WTC11 (cell line): ENCODE data around the gene CCDC124. TPM values are rescaled to one million over a fixed set of nuclear protein-coding genes. Genes with fewer than 3 reads are reported as not detected.
"Not testable (repeated sequence)": the region's sequence is repeated elsewhere in the genome, so short reads cannot be mapped to it uniquely, and the experiment has no call there.

Experiments
- ATAC-seq: fragments of 200-7000 bp; cut with Tn5 transposase; 2 replicates; pipeline ENCODE4 v1.10.0; 2021; ENCODE audit warnings: mild to moderate bottlenecking, moderate library complexity
- CTCF ChIA-PET: fragments of 300-600 bp; sonication (Branson Sonifier 250); formaldehyde crosslinking; loops from one replicate; lab custom pipeline; 2021; ENCODE audit warnings: antibody characterized with exemption; lab: Charles Lee
- POLR2A ChIA-PET: fragments of 350-600 bp; sonication (Branson Sonifier 250); formaldehyde crosslinking; loops from one replicate; lab custom pipeline; 2021; ENCODE audit warnings: antibody characterized with exemption; lab: Charles Lee
- DNase-seq: peaks from one replicate; pipeline ENCODE4 v3.0.0; 2021; ENCODE audit warnings: low spot score
- H3K27ac Mint-ChIP-seq: 2 replicates; pipeline ENCODE4 v1.8.0; 2021; ENCODE audit warnings: mixed read lengths
- H3K27me3 Mint-ChIP-seq: 2 replicates; pipeline ENCODE4 v1.8.0; 2021; ENCODE audit warnings: low read depth, mild to moderate bottlenecking, moderate library complexity, mixed read lengths
- H3K36me3 Mint-ChIP-seq: 2 replicates; pipeline ENCODE4 v1.8.0; 2021; ENCODE audit warnings: mixed read lengths
- H3K4me1 Mint-ChIP-seq: 2 replicates; pipeline ENCODE4 v1.8.0; 2022; ENCODE audit warnings: mixed read lengths
- H3K4me3 Mint-ChIP-seq: 2 replicates; pipeline ENCODE4 v1.8.0; 2021; ENCODE audit warnings: mild to moderate bottlenecking, moderate library complexity, mixed read lengths
- H3K9me3 Mint-ChIP-seq: 2 replicates; pipeline ENCODE4 v1.8.0; 2021; ENCODE audit warnings: mixed read lengths
- ETV6 ChIP-seq: sonication (generic); formaldehyde crosslinking; IDR thresholded peaks from 2 replicates; pipeline ENCODE4 v1.8.1; 2022; ENCODE audit warnings: mild to moderate bottlenecking, missing genetic modification reagents
- FOXP1 ChIP-seq: sonication (generic); formaldehyde crosslinking; IDR thresholded peaks from 2 replicates; pipeline ENCODE4 v1.8.0; 2022; ENCODE audit warnings: missing genetic modification reagents, mild to moderate bottlenecking, moderate library complexity, borderline replicate concordance
- NR3C1 ChIP-seq: sonication (generic); formaldehyde crosslinking; conservative IDR thresholded peaks from 2 replicates; pipeline ENCODE4 v1.8.1; 2023; ENCODE audit warnings: low read depth, mild to moderate bottlenecking, missing genetic modification reagents
- RELA ChIP-seq: sonication (generic); formaldehyde crosslinking; IDR thresholded peaks from 2 replicates; pipeline ENCODE4 v1.8.1; 2022; ENCODE audit warnings: missing genetic modification reagents, mild to moderate bottlenecking, borderline replicate concordance
- SMAD3 ChIP-seq: sonication (generic); formaldehyde crosslinking; IDR thresholded peaks from 2 replicates; pipeline ENCODE4 v1.8.0; 2022; ENCODE audit warnings: missing genetic modification reagents, mild to moderate bottlenecking, borderline replicate concordance
- SP1 ChIP-seq: sonication (generic); formaldehyde crosslinking; conservative IDR thresholded peaks from 2 replicates; pipeline ENCODE4 v1.8.1; 2022; ENCODE audit warnings: missing genetic modification reagents
- ZNF138 ChIP-seq: sonication (generic); formaldehyde crosslinking; conservative IDR thresholded peaks from 2 replicates; pipeline ENCODE4 v1.8.1; 2022; ENCODE audit warnings: mild to moderate bottlenecking, moderate library complexity, missing genetic modification reagents
- ZNF263 ChIP-seq: sonication (generic); formaldehyde crosslinking; IDR thresholded peaks from 2 replicates; pipeline ENCODE4 v1.8.1; 2022; ENCODE audit warnings: low read depth, mild to moderate bottlenecking, moderate library complexity, missing genetic modification reagents
- ZNF423 ChIP-seq: fragments of 250-450 bp; sonication (Bioruptor Pico); IDR thresholded peaks from 2 replicates; pipeline ENCODE4 v2.1.2; 2022; ENCODE audit warnings: mild to moderate bottlenecking, moderate library complexity
- ZNF512 ChIP-seq: sonication (generic); formaldehyde crosslinking; IDR thresholded peaks from 2 replicates; pipeline ENCODE4 v1.8.1; 2022; ENCODE audit warnings: missing genetic modification reagents, borderline replicate concordance
- ZNF671 ChIP-seq: fragments of 250-450 bp; sonication (Bioruptor Pico); IDR thresholded peaks from 2 replicates; pipeline ENCODE4 v1.8.0; 2021; ENCODE audit warnings: mild to moderate bottlenecking
- total RNA-seq: library from RNA; stranded (reverse); gene quantifications from 3 replicates; pipeline ENCODE4 v1.2.3, GENCODE V29; 2021
- TF ChIP-seq, protein P1 (sequence below): sonication (generic); formaldehyde crosslinking; IDR thresholded peaks from 2 replicates; pipeline ENCODE4 v1.8.0; 2022; ENCODE audit warnings: mild to moderate bottlenecking, missing genetic modification reagents
- TF ChIP-seq, protein P2 (sequence below): fragments of 250-450 bp; sonication (Bioruptor Pico); IDR thresholded peaks from 2 replicates; pipeline ENCODE4 v1.9.0; 2021; ENCODE audit warnings: mild to moderate bottlenecking, borderline replicate concordance
- TF ChIP-seq, protein P3 (sequence below): fragments of 200-600 bp; IDR thresholded peaks from 2 replicates; pipeline ENCODE4 v1.8.0; 2022; ENCODE audit warnings: antibody characterized with exemption

Gene CCDC124
- total RNA-seq, 1 experiment from 2014 or later: 156 TPM

GRCh38 chr19:17915940-17916593 is 16.7 kb upstream of the CCDC124 start:
- ATAC-seq (no peak), DNase-seq (no peak)
- ChIA-PET POLR2A (no interaction called here), CTCF (interaction anchor here (0.9 kb wide), 1 partner anchor 82 kb away, joined by 3 read pairs; no protein-coding TSS in a partner anchor)
- H3K9me3 Mint-ChIP-seq: peaks cover 21% of the 10 kb centered on the region
- no peaks in the 10 kb centered on the region for H3K4me1 Mint-ChIP-seq
- H3K27ac Mint-ChIP-seq: no peak overlapping the region
- no peak for TF ChIP-seq SP1 (CRISPR knock-in tag)
- TF ChIP-seq, protein P1, sequence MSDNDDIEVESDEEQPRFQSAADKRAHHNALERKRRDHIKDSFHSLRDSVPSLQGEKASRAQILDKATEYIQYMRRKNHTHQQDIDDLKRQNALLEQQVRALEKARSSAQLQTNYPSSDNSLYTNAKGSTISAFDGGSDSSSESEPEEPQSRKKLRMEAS (CRISPR knock-in tag): no peak
- no peak for TF ChIP-seq NR3C1 (CRISPR knock-in tag)
- TF ChIP-seq FOXP1 (CRISPR knock-in tag): no peak
- TF ChIP-seq ZNF138: no peak
- no peak for TF ChIP-seq ZNF512 (CRISPR knock-in tag)
- no peak for TF ChIP-seq ETV6 (CRISPR knock-in tag)
- TF ChIP-seq, protein P2, sequence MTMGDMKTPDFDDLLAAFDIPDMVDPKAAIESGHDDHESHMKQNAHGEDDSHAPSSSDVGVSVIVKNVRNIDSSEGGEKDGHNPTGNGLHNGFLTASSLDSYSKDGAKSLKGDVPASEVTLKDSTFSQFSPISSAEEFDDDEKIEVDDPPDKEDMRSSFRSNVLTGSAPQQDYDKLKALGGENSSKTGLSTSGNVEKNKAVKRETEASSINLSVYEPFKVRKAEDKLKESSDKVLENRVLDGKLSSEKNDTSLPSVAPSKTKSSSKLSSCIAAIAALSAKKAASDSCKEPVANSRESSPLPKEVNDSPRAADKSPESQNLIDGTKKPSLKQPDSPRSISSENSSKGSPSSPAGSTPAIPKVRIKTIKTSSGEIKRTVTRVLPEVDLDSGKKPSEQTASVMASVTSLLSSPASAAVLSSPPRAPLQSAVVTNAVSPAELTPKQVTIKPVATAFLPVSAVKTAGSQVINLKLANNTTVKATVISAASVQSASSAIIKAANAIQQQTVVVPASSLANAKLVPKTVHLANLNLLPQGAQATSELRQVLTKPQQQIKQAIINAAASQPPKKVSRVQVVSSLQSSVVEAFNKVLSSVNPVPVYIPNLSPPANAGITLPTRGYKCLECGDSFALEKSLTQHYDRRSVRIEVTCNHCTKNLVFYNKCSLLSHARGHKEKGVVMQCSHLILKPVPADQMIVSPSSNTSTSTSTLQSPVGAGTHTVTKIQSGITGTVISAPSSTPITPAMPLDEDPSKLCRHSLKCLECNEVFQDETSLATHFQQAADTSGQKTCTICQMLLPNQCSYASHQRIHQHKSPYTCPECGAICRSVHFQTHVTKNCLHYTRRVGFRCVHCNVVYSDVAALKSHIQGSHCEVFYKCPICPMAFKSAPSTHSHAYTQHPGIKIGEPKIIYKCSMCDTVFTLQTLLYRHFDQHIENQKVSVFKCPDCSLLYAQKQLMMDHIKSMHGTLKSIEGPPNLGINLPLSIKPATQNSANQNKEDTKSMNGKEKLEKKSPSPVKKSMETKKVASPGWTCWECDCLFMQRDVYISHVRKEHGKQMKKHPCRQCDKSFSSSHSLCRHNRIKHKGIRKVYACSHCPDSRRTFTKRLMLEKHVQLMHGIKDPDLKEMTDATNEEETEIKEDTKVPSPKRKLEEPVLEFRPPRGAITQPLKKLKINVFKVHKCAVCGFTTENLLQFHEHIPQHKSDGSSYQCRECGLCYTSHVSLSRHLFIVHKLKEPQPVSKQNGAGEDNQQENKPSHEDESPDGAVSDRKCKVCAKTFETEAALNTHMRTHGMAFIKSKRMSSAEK: no peak
- TF ChIP-seq ZNF423 (CRISPR knock-in tag): no peak
- TF ChIP-seq, protein P3, sequence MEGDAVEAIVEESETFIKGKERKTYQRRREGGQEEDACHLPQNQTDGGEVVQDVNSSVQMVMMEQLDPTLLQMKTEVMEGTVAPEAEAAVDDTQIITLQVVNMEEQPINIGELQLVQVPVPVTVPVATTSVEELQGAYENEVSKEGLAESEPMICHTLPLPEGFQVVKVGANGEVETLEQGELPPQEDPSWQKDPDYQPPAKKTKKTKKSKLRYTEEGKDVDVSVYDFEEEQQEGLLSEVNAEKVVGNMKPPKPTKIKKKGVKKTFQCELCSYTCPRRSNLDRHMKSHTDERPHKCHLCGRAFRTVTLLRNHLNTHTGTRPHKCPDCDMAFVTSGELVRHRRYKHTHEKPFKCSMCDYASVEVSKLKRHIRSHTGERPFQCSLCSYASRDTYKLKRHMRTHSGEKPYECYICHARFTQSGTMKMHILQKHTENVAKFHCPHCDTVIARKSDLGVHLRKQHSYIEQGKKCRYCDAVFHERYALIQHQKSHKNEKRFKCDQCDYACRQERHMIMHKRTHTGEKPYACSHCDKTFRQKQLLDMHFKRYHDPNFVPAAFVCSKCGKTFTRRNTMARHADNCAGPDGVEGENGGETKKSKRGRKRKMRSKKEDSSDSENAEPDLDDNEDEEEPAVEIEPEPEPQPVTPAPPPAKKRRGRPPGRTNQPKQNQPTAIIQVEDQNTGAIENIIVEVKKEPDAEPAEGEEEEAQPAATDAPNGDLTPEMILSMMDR: no peak
- no peak for TF ChIP-seq ZNF671 (CRISPR knock-in tag)
- no peak for TF ChIP-seq RELA (CRISPR knock-in tag)
- TF ChIP-seq SMAD3 (CRISPR knock-in tag): no peak
- TF ChIP-seq ZNF263 (CRISPR knock-in tag): no peak
- H3K27me3 Mint-ChIP-seq: peaks cover 20% of the 10 kb centered on the region
- H3K36me3 Mint-ChIP-seq: peaks cover 18% of the 10 kb centered on the region
- no peak overlapping the region for H3K4me3 Mint-ChIP-seq

GRCh38 chr19:17918151-17918550 is 14.7 kb upstream of the CCDC124 start:
- ATAC-seq, H3K4me3 Mint-ChIP-seq, CTCF ChIA-PET, POLR2A ChIA-PET, H3K27ac Mint-ChIP-seq, H3K4me1 Mint-ChIP-seq, DNase-seq: not testable (repeated sequence)
- Mint-ChIP-seq H3K27me3 (peaks cover 22% of the 10 kb centered on the region), H3K9me3 (peaks cover 21% of the 10 kb centered on the region), H3K36me3 (peaks cover 18% of the 10 kb centered on the region)

DNA sequence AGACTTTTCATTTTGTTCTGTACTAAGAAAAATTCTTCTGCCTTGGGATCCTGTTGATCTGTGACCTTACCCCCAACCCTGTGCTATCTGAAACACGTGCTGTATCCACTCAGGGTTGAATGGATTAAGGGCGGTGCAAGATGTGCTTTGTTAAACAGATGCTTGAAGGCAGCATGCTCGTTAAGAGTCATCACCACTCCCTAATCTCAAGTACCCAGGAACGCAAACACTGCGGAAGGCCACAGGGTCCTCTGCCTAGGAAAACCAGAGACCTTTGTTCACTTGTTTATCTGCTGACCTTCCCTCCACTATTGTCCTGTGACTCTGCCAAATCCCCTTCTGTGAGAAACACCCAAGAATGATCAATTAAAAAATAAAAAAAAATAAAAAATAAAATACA is 13.7 kb upstream of the CCDC124 start:
- CTCF ChIA-PET: interaction anchor here (0.6 to 2.0 kb wide), 4 partner anchors 8 to 19 kb away, joined by 3 to 6 read pairs (median 4); partner anchors contain the start of gene CCDC124
- peaks cover 23% of the 10 kb centered on the region for H3K27me3 Mint-ChIP-seq
- not testable (repeated sequence) for H3K4me1 Mint-ChIP-seq

More for the DNA sequence above, 13.7 kb upstream of the CCDC124 start:
- not testable (repeated sequence) for H3K4me3 Mint-ChIP-seq, ATAC-seq, H3K36me3 Mint-ChIP-seq, H3K27ac Mint-ChIP-seq, DNase-seq
- peaks cover 12% of the 10 kb centered on the region; the same call in 1 of the 2 replicates for H3K9me3 Mint-ChIP-seq
- POLR2A ChIA-PET: interaction anchor here (0.6 to 1.0 kb wide), 2 partner anchors 13 to 1992 kb away, joined by 4 read pairs; partner anchors contain the start of gene CCDC124
